ENCODE data around the gene ALLC. TPM values are rescaled to one million over a fixed set of nuclear protein-coding genes. Genes with fewer than 3 reads are reported as not detected.

ALLC gene
- polyA plus RNA-seq, 1 of the 3 experiments (the other 2 are of a cell fraction) = not detected

- H3F3A ChIP-seq (replicated peaks; ENCODE audit: insufficient read depth) = no peaks in the 10 kb centered on the region
- CTCF ChIA-PET = interaction anchor here (0.6 to 2.0 kb wide), 4 partner anchors 9 to 60 kb away, joined by 3 to 6 read pairs (median 3); partner anchors contain the start of gene ALLC
- no peaks in the 10 kb centered on the region for H4K20me1 ChIP-seq (ENCODE audit: insufficient read depth)
- H3K36me3 ChIP-seq (replicated peaks in 1 of 2; ENCODE audit: control insufficient read depth in 1 of 2, insufficient read depth in 2 of 2, low read length in 1 of 2) = no peaks in the 10 kb centered on the region
- 28% methylated on average over 23 of the region's 23 CpGs for WGBS (ENCODE audit: low lambda C conversion rate)
- H3K9me2 ChIP-seq = no peaks in the 10 kb centered on the region
- H3K4me2 ChIP-seq = 0 out of 2 replicates have a peak overlapping the region, but pooled peaks have one; percentile 17
- H3K4me1 ChIP-seq (ENCODE audit: control insufficient read depth in 1 of 2, insufficient read depth in 2 of 2, low read depth in 1 of 2, low read length in 1 of 2) = peaks cover 0 to 6% of the 10 kb centered on the region in 2 experiments; a peak in 1 of 4 replicates
- peak; percentile 76 for DNase-seq
- no peak overlapping the region; a peak in 1 of 4 replicates for H3K4me3 ChIP-seq (ENCODE audit: low read depth in 2 of 2, low read length in 1 of 2)
- H3K27ac ChIP-seq (ENCODE audit: low read depth in 2 of 2, low read length in 1 of 2) = no peak overlapping the region
- no peaks in the 10 kb centered on the region for H3K27me3 ChIP-seq (ENCODE audit: insufficient read depth)
- TF ChIP-seq MXI1 (IDR thresholded peaks at IDR 0.05; ENCODE audit: low read depth, low read length) (0 out of 2 replicates have a peak, but pooled peaks have one; percentile 47), GABPA (IDR thresholded peaks at IDR 0.05; ENCODE audit: low read depth) (no peak), RXRA (IDR thresholded peaks at IDR 0.05; ENCODE audit: borderline replicate concordance, low read depth) (no peak), FOXJ3 (CRISPR knock-in tag; IDR thresholded peaks at IDR 0.05) (peak; percentile 13; the same call in 1 of the 2 replicates)
- POLR2A ChIA-PET = no interaction called here
- no peaks in the 10 kb centered on the region for H3K9me3 ChIP-seq
- no peak overlapping the region for H2AFZ ChIP-seq (ENCODE audit: low read depth)
- H3K79me2 ChIP-seq (ENCODE audit: insufficient read depth) = no peaks in the 10 kb centered on the region
- no peak overlapping the region for H3K9ac ChIP-seq
These were observed 9.2 kb downstream of the ALLC start for GRCh38 chr2:3667151-3667631.

GRCh38 chr2:3669656-3670055, 11.7 kb downstream of the ALLC start:
- TF ChIP-seq GABPA (IDR thresholded peaks at IDR 0.05; ENCODE audit: low read depth) = no peak
- TF ChIP-seq TCF12 (IDR thresholded peaks at IDR 0.05) = no peak
- TF ChIP-seq YY1 (IDR thresholded peaks at IDR 0.05; ENCODE audit: low read depth) = no peak
- no peak for TF ChIP-seq NRF1 (IDR thresholded peaks at IDR 0.05; ENCODE audit: low read depth, low read length)
- no peak for TF ChIP-seq RCOR1 (IDR thresholded peaks at IDR 0.05; ENCODE audit: low read length)
- TF ChIP-seq NFIC (IDR thresholded peaks at IDR 0.05; ENCODE audit: borderline replicate concordance) = no peak
- no peak for TF ChIP-seq USF1 (IDR thresholded peaks at IDR 0.05; ENCODE audit: borderline replicate concordance, low read depth)
- no peak for TF ChIP-seq JUND (IDR thresholded peaks at IDR 0.05)
- TF ChIP-seq SIN3A (IDR thresholded peaks at IDR 0.05; ENCODE audit: borderline replicate concordance, low read depth, low read length) = no peak
- no peak for TF ChIP-seq IRF3 (IDR thresholded peaks at IDR 0.05; ENCODE audit: low read depth, low read length)
- no peak for TF ChIP-seq FOSL2 (IDR thresholded peaks at IDR 0.05; ENCODE audit: borderline replicate concordance, low read depth)
- Histone ChIP-seq H3K9me2 (no peaks in the 10 kb centered on the region), H4K20me1 (ENCODE audit: insufficient read depth) (no peaks in the 10 kb centered on the region), H3K4me2 (no peak overlapping the region), H3K9ac (no peak overlapping the region), H3K36me3 (replicated peaks in 1 of 2; ENCODE audit: control insufficient read depth in 1 of 2, insufficient read depth in 2 of 2, low read length in 1 of 2) (no peaks in the 10 kb centered on the region), H3F3A (replicated peaks; ENCODE audit: insufficient read depth) (no peaks in the 10 kb centered on the region), H3K27me3 (ENCODE audit: insufficient read depth) (no peaks in the 10 kb centered on the region), H3K27ac (ENCODE audit: low read depth in 2 of 2, low read length in 1 of 2) (no peak overlapping the region), H2AFZ (ENCODE audit: low read depth) (no peak overlapping the region), H3K4me3 (ENCODE audit: low read depth in 2 of 2, low read length in 1 of 2) (no peak overlapping the region), H3K4me1 (ENCODE audit: control insufficient read depth in 1 of 2, insufficient read depth in 2 of 2, low read depth in 1 of 2, low read length in 1 of 2) (peaks cover 0 to 11% of the 10 kb centered on the region in 2 experiments; a peak in 1 of 4 replicates), H3K79me2 (ENCODE audit: insufficient read depth) (no peaks in the 10 kb centered on the region), H3K9me3 (no peaks in the 10 kb centered on the region)
- CTCF ChIA-PET = no interaction called here
- POLR2A ChIA-PET = no interaction called here
- DNase-seq = no peak
- WGBS (ENCODE audit: low lambda C conversion rate) = 56% methylated on average over 8 of the region's 8 CpGs
